GM21619 (cell line): ENCODE measurements around the gene BRD3.

Source experiments
- ATAC-seq: cut with Tn5 transposase; IDR thresholded peaks from one replicate; pipeline ENCODE4 v1.9.1; 2021; ENCODE audit not compliant: unreplicated experiment

The BRD3 gene

GRCh38 chr9:134024828-134025605 lies 42.8 kb downstream of the BRD3 start, which contains the start of gene BRD3OS:
TSS of gene BRD3OS (plus strand) at chr9:134025481. CDS start at chr9:134026748, 1,267 bp downstream.
- peak; percentile 77 for ATAC-seq

- no peak for ATAC-seq
These were observed 43.5 kb downstream of the BRD3 start for GRCh38 chr9:134024214-134024792.

GRCh38 chr9:134014946-134015345 lies 52.9 kb downstream of the BRD3 start:
- ATAC-seq = no peak

GRCh38 chr9:134011401-134011800 lies 56.4 kb downstream of the BRD3 start:
- no peak for ATAC-seq

- ATAC-seq = no peak
These were observed 57.3 kb downstream of the BRD3 start for GRCh38 chr9:134010310-134011173.

GRCh38 chr9:134007571-134007970 lies 60.3 kb downstream of the BRD3 start:
- ATAC-seq = no peak

GRCh38 chr9:134007150-134007549 lies 60.7 kb downstream of the BRD3 start:
- no peak for ATAC-seq

GRCh38 chr9:134005381-134005780 lies 62.4 kb downstream of the BRD3 start:
- ATAC-seq = no peak

GRCh38 chr9:134004881-134005280 lies 62.9 kb downstream of the BRD3 start:
- no peak for ATAC-seq

GRCh38 chr9:134004131-134004873 lies 63.5 kb downstream of the BRD3 start:
- no peak for ATAC-seq

- ATAC-seq = no peak
These were observed 64.6 kb downstream of the BRD3 start for GRCh38 chr9:134003237-134003636.

GRCh38 chr9:134002796-134003195 lies 65.0 kb downstream of the BRD3 start:
- no peak for ATAC-seq

- ATAC-seq = no peak
These were observed 68.0 kb downstream of the BRD3 start for GRCh38 chr9:133999851-134000265.

- ATAC-seq = no peak
These were observed 68.8 kb downstream of the BRD3 start for GRCh38 chr9:133998915-133999595.

- no peak for ATAC-seq
These were observed 70.2 kb downstream of the BRD3 start for GRCh38 chr9:133997584-133997983.

GRCh38 chr9:133996531-133997520 lies 71.0 kb downstream of the BRD3 start:
- ATAC-seq = no peak

- no peak for ATAC-seq
These were observed 72.6 kb downstream of the BRD3 start for GRCh38 chr9:133995012-133995896.

GRCh38 chr9:133994353-133995011 lies 73.3 kb downstream of the BRD3 start:
- no peak for ATAC-seq
